Keratinocyte (primary cell): ENCODE measurements around the gene CAV2.

Source experiments
- CTCF ChIP-seq, 3 experiments: IDR thresholded peaks in 1 of 3; conservative IDR thresholded peaks in 1 of 3; optimal IDR thresholded peaks in 1 of 3; 2 replicates in 2 of 3; 3 replicates in 1 of 3; pipeline versions ENCODE3 to v1.5.1; 2011; ENCODE audit warnings: low read length in 3 of 3, mild to moderate bottlenecking in 3 of 3, moderate library complexity in 2 of 3, control low read depth in 1 of 3, inconsistent platforms in 1 of 3; ENCODE audit not compliant: insufficient read depth in 2 of 3; ENCODE audit errors: extremely low read depth in 1 of 3
- EZH2 ChIP-seq: IDR thresholded peaks from one replicate; pipeline ENCODE4 v1.6.1; 2012; ENCODE audit warnings: inconsistent platforms, mild to moderate bottlenecking, low read length, moderate library complexity

GRCh38 chr7:116524609-116525297 is 25.2 kb downstream of the CAV2 start, which contains the start of gene CAV1:
- TF ChIP-seq CTCF (optimal IDR thresholded peaks at IDR 0.05 in 1 of 3, IDR thresholded peaks at IDR 0.05 in 1 of 3, conservative IDR thresholded peaks at IDR 0.05 in 1 of 3; ENCODE audit: extremely low read depth in 1 of 3, insufficient read depth in 2 of 3, low read length in 3 of 3) (peak in 2 of 3 experiments; percentile 28 to 35), EZH2 (no peak)
